Activated CD4-positive, alpha-beta T cell treated with anti-CD3 and anti-CD28 coated beads, Interleukin-2, amount 50 U/mL, for 16 hours (primary cell): ENCODE measurements around the gene DAZAP2.

Experiments
- DNase-seq: peaks from one replicate; pipeline ENCODE4 v3.0.0-alpha.2; 2020

The DAZAP2 gene, protein sequence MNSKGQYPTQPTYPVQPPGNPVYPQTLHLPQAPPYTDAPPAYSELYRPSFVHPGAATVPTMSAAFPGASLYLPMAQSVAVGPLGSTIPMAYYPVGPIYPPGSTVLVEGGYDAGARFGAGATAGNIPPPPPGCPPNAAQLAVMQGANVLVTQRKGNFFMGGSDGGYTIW

DNA sequence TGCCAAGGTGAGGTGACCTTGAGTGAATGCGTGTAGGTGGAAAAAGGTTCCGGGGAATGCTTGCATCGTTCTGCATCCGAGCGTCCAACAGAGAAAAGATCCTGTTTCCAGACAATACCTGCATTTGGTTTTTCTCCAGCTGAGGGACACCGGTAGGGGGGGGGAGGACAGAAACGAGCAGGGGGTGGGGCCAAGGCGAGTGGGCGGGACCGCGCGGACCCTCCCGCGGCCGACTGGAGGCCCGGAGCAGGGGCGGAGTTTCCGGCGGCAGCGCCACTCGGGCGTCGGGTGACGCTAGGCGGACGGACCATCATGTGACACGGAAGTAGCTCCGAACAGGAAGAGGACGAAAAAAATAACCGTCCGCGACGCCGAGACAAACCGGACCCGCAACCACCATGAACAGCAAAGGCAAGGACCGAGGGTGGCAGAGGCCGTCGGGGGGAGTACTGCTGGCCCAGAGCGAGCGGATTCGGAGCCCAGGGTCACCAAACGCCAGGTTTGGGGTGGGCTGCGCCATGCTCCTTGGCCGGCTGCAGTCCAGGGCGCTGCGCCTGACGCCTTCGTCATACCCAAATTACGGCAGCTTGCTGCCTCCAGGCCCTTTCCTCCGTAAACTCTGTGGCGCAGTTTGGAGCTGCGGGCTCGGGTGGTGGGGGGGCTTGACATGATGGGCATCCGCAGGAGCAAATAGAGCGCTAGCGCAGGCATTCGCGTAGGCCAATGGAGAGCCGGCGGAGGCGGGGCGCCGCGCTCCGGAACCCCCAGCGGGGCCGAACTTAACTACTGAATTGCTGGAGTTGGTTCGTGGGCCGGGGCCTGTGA is at the start of gene DAZAP2:
Gene DAZAP2 (plus strand): TSS at position 317 of the 825 bp plus-strand sequence. CDS start 82 bp downstream, at position 399.
- peak; percentile 97 for DNase-seq

DNA sequence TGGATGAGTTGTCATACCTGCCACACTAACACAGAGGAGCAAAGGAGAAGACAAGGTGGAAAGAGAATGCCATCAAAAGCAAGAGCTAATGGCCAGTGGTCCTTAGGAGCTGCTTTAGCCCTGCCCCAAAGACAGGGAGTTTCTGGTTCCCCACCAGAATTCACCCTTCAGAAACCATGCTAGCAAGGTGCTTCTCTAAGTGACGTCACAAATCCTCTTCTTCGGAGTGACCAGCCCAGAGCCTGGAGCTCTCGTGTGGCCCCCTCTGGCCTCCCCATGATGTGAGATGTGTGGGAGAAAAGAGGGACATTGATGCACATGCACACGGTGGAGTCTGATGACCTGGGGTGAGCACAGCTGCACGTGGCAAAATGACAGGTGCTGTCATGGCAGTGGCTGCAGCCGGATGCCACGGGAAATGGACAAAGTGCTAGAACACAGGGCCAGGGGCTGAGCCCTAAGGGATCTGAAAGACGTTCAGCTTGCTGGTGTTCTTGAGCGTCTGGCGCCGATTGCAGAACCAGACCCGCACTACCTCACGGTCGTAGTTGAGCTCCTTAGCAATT is 48.8 kb upstream of the DAZAP2 start:
- no peak for DNase-seq

DNA sequence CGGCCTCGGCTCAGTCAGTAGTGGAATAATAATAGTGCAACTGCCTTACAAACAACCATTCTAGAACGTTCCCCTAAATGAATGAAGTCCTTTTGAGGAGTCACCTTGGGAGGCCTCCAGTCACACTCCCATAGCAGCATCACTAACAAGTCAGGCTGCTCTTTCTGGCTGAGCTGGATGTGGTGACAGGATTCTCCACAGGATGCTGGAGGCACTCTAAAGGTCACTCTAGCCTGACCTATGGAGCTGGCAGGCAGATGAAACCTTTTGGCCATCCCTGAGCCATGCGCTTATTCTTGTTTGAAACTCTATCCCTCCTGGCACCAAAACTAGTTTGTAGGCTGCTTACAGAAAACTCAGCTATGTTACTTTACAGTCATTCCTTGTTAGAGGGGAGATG is 47.8 kb upstream of the DAZAP2 start:
- no peak for DNase-seq

DNA sequence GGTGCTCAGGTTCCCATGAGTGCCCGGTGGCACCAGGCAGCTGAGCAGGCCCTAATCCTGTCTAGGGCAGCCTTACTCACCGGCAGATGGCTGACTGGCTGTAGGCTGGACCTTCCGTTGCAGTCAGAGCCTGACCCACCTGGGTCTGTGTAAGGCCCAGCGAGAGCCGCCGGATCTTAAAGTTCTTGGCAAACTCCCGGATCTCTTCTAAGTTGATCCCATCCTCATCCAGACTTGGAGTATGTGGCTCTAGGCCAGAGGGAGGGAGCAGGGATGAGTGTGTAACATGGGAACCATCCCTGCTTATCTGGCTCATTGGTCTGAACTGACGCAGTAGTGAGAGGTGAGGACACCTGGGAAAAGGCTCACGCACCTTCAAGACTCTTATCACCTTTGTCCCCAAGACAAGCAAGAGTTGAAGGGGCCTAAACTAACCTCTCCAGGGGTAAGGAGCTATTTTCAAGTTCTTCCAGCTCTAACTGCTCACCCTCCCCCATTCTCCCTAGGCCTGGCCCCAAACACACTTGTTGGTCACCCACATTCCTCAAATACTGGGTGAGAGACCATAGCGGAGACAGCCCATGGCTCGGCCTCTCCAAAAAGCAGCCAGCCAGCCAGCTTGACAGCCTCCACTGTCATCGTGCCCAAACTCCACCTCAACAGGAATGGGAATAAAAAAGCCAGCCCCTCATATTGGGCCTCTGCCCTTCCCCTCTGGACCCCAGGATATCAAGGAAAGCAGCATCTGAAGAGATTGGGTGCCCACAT is 46.9 kb upstream of the DAZAP2 start:
- no peak for DNase-seq

DNA sequence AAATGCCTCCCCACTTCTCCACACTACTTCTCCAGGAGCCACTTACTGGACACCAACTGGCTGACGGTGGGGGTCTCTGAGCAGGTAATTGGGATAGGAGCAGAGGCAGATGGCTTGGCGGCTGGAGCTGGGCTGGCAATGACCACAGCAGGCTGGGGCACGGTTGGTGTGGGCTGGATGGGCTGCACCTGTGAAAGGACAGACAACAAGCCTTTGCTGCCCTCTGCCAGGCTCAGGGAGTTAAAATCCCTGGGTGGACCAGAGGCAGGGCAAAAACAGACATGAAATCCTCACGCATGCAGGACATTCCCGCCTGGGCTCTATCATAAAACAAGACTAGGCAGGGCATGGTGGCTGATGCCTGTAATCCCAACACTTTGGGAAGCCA is 46.3 kb upstream of the DAZAP2 start:
- DNase-seq = no peak

DNA sequence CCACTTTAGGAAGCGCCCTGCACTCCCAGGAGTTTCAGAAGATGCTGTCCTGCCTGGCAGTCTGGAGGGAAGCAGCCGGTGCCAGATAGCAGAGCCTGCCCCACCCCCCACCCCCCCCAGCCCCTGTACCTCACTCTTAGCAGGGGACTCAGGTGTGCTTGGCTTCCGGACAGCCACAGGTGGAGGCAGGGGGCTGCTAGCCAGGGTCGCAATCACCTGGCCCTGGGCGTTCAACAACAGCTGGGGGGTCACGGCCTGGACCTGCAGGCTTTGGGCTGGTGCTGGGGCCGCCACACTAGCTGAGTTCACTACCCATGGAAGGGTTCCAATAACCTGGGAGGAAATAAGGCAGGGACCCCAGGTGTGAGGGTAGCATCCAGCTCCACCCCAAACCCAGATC is 42.8 kb upstream of the DAZAP2 start:
- DNase-seq = no peak

DNA sequence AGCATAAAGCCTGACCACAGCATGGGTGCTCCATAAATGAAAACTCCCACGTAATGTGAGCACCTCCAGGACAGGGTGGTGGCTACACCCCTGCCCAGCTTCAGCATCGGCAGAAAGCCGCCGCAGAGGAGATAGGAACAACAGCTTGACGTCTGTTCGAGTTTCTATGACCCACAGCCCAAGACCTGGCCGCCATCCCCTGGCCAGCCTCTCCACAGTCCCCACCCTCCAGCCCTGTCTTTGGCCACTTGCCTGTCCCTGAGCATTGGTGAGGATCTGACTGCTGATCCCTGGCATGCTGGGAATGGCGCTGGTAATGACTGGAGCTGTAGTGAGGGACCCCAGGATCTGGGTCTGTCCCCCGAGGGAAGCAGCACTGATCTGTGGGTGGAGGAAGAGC is 42.1 kb upstream of the DAZAP2 start:
- DNase-seq = no peak

DNA sequence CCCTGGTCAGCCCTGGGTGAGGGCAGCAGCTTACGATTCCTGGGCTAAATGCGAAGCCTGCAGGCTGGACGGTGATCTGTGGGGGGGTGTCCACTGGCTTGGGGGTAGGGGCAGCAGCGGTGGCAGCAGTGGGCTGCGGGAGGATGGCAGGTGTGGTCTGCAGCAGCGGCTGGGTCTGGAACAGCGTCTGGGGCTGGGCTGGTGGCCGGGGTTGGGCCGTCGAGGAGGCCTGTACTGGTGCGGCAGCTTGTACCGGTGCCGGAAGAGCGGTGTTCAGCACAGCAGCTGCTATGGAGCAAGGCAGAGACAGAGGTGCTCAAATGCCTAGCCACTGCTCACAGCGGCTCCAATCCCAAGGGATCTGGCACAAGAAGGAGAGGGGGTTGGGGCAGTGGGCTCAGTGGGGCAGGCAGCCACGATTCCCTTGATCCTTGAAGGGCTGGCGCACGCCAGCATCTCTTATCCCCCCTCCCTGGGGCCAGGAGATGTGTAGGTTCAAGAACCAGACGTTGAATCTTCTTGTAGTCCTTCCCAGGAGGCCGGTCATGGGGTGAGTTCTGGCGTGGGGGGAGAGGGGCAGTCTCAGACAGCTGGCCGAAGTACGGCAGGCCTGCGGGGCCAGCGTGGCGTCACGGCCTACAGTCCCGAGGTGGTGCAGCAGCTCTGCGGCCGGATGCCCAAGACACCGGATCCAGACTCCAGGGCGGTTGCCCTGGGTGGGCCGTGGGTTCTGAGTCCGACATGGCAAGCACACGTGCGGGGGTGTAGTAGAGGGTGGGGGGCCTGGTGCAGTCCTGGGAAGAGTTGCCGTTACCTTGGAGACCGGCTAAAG is 40.7 kb upstream of the DAZAP2 start:
- no peak for DNase-seq

DNA sequence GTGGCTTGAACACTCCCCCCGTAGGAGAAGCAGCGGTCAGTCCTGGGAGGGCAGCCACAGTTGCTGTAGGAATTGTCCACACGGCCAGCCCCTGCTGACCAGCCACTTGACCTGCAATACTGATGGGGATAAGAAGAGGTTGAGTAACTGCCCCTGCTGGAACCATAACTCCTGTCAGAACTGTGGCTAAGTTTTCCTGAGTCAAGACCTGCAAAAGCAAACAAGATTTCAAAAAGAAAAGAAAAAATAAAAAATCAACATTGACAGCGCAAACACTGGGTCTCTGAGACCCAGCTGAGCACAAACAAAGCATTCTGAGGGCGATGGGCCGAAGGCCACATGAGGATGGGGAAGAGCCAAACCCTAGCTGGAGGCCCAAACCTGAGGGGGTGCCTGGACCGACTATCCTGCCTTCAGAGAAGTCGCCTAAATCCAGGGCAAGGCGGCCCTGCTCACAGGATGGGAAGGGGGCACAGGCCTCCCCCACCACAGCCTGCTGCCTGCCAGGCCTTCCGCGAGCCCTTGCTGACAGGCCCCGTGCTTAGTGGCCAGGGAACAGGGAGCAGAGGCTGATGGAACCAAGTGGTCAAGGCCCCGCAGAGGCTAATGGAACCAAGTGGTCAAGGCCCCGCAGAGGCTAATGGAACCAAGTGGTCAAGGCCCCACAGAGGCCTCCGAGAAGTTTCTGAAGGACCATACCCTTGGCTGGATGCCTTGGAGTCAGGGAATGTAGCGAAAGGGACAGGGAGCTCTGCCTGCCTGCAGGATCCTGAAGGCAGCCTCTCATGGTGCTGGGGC is 39.9 kb upstream of the DAZAP2 start:
- DNase-seq = no peak

DNA sequence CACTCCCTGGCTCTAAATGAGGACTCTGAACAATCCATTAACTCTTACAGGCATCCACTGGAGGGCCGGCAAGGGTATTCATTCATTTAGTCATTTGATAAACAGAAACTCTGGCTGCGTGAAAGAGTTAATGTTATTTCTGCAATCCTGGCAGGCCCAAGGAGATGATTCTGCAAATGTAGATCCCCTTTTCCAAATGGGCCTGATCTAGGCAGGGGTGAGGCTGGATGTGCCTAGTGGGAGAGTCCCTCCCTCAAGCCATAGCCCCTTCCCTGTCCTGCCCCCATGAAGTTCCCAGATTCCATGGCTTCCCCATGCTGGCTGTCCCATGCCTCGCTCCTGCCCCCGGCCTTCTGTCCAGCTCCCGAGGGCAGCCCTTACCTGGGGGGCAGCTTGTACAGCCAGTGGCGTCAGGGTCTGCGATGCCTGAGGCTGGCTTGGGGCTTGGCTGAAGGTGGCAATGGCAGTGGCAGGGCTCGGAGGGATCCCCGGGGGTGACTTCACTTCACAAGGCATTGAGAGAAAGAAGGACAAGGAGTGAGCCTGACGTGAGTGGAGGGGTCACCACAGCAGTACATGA is 39.2 kb upstream of the DAZAP2 start:
- no peak for DNase-seq

DNA sequence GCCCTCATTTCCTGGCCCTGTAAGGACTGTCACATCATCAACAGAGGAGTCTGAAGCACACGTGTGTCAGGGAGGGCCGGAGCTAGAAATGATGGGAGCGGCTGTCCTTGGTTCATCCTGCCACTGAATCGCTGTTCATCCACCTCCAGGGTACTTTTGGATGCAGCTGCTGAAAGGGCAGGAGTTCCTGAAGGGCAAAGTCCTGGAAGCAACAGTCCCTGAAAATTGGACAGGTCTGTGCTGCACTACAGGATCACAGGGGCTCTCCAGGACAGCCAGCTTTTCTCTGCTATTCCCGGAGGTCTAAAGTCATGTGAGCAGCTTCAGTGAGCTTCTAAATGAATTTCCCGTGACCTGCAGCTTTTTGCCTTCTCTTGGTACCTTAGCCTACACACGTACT is 38.5 kb upstream of the DAZAP2 start:
- DNase-seq = no peak

DNA sequence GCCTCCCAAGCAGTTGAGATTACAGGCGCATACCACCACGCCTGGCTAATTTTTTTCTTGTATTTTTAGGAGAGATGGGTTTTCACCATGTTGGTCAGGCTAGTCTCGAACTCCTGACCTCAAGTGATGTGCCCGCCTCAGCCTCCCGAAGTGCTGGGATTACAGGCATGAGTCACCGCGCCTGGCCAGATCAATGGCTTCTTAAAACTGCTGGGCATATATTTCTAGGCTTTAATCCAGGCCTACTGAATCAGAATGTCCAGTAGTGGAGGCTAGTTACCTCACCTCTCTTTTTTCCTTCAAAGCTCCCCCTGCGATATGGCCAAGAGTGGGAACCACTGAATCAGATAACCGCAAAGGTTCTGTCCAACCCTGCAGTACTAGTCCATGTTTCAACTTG is 37.8 kb upstream of the DAZAP2 start:
- DNase-seq = no peak

DNA sequence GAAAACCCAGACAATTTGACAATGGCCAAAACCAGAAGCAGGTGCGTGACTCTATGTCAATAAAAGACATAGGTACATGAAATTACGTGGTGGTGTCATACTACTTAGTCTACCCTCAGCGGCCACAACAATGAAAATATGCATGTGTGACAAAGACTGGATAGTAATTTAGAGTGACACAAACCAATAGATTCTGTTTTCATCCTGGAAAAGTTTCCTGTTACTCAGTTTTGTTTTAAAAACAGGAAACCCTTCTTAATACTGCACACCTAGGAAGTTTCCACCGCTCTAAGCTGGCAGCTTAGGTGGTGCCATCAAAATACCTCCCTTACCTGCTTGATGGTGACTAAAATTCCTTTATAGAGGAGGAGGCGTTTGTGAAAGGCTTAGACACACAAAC is 35.9 kb upstream of the DAZAP2 start:
- peak; percentile 29 for DNase-seq

DNA sequence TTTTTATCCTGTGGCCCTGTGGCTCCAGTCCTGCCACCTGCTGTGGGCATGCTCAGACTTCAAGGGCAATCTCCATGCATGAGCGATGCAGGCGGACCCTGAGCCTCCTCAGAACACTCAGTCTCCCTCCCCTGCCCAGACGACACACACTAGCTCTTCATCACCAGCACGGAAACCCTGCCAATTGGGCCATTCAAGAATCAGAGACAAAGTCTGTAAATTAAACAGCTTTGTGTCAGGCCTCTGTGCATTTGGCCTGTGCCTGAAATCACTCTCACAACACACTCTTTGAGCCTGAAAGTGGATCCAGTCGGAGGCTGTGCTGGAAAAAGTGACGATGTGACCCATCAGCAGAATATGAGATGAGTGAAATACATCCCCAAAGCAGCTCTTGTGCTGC is 33.3 kb upstream of the DAZAP2 start:
- DNase-seq = no peak

DNA sequence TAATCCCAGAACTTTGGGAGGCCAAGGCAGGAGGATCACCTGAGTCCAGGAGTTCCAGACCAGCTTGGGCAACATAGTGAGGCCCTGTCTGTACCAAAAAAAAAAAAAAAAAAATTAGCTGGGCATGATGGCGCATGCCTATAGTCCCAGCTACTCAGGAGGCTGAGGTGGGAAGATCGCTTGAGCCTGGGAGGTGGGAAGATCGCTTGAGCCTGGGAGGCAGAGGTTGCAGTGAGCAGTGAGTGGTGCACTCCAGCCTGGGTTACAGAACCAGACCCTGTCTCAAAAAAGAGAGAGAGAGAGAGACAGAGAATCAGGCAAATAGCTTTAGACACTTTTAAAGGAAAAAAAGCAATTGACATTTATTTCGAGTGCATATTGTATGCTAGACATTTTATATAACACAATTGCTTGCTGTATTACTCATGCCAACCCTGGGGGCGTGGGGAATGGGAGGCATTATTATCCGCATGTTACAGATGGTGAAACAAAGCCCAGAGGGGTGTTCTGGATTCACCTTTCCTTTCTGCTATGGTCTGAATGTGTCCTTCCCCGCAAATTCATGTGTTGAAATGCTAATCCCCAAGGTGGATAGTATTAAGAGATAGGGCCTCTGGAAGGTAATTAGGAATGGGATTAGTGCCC is 30.5 kb upstream of the DAZAP2 start:
- DNase-seq = no peak

DNA sequence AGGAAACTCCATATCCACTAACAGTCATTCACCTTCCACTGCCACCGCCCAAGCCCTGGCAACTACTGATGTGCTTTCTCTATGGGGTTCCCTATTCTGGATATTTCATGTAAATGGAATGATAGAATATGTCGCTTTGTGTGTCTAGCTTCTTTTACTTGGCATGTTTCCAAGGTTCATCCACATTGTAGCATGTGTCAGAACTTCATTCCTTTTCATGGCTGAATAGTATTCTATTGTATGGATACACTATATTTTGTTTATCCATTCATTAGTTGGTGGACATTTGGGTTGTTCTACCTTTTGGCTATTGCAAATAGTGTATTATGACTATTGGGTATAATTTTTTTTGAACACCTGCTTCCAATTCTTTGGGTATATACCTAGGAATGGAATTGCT is 29.4 kb upstream of the DAZAP2 start:
- DNase-seq = no peak

DNA sequence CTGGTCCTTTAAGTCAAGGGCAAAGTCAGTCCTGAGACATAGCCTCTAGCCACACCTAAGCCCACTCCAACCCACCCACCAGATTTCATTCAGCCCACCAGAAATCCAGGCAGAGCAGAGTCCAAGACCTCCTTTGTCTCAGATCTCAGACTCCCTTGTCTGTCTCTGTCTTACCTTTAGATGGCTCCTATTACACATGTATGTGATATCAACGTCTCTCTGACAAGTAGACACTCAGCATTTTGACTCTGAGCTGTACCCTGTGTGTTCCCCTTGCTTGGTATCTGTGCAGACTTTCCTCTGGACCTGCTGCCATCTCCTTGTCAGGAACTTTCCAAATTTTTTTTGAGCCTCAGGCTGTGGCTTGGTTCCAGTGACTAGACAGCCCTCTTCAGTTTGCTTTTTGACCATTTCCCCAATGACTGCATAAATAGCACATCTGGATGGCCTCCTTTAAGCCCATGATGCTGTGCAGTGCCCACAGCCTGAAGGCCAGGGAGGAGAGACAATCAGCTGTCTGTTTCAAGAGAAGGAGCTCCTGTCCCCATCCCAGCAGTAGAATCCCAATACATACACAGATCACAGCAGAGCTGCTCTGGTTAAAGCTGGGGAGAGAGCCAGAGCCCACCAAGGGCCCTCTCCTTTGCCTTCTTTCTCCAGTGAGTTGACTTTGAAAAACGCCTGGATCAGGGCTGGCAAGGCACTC is 27.8 kb upstream of the DAZAP2 start:
- no peak for DNase-seq

DNA sequence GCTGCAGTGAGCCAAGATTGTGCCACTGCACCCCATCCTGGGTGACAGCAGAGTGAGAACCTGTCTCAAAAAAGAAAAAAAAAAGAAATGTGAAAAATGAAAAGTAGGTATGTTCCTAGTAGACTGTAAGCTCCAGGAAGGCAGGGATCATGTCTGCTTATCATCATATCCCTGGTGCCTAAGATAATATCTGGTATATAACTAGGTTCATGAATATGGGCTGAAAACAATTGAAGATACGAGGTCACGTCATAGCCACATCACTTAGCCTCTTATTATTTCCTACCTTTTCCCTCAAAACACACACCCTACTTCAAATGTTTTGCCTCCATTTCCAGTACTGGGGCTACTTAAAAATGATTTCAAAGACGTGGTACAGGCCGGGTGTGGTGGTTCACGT is 23.7 kb upstream of the DAZAP2 start:
- no peak for DNase-seq

DNA sequence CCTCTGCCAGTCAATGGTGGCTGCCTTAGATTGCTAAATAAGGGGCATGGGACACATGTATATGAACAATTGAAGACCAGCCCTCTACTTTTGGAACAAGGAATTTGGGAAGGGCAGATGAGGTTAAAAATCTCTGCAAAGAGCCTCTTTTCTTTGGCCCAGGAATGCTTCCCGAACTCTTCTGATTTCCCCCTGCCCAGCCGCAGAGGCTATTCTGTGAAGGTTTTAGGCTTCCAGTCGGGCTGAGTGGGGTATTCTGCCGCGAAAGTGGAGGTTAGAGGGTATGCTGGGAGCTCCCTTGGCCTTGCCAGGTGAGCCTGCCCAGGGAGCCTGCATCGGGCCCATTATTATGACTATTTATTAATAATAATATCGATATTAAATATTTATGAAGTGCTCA is 22.0 kb upstream of the DAZAP2 start:
- no peak for DNase-seq
